HepG2 (cell line): ENCODE measurements around the gene NUP214. TPM values are rescaled to one million over a fixed set of nuclear protein-coding genes. Genes with fewer than 3 reads are reported as not detected.

ENCODE experiments used
- ATAC-seq: fragments of 200-7000 bp; cut with Tn5 transposase; 3 replicates; pipeline ENCODE4 v1.9.1; 2020; ENCODE audit warnings: mild to moderate bottlenecking, moderate library complexity
- BruUV-seq: library from RNA; stranded (reverse); fragments of 400-500 nt; replicated peaks from 2 replicates; lab custom pipeline; 2021; lab: Mats Ljungman, UMichigan
- CTCF ChIA-PET: fragments of 300-600 bp; formaldehyde crosslinking; extraction: SDS; loops from one replicate; lab custom pipeline; 2021; ENCODE audit warnings: low total read pairs, inconsistent platforms, low intra/inter-chr PET ratio; lab: Yijun Ruan, JAX
- POLR2A ChIA-PET: fragments of 350-600 bp; sonication (Branson Sonifier 250); formaldehyde crosslinking; loops from one replicate; lab custom pipeline; 2020; ENCODE audit warnings: antibody characterized with exemption, inconsistent platforms; lab: Yijun Ruan, JAX
- DNase-seq: peaks from one replicate; pipeline ENCODE4 v3.0.0-alpha.2; 2015; ENCODE audit warnings: low spot score
- FAIRE-seq: peaks from 3 replicates; lab custom pipeline; 2011; peaks lifted over from hg19 to GRCh38; lab: Jason Lieb, UNC
- H2AFZ ChIP-seq: one replicate; pipeline ENCODE4 v1.6.1; 2011; ENCODE audit warnings: low read length, inconsistent platforms
- H3K27ac ChIP-seq: fragments of 300-600 bp; 3 replicates; pipeline ENCODE4 v1.8.0; 2011; ENCODE audit warnings: mixed run types, mild to moderate bottlenecking, mixed read lengths, low read length, inconsistent platforms; ENCODE audit not compliant: insufficient read depth; ENCODE audit errors: extremely low read length
- H3K27me3 ChIP-seq, 2 experiments: fragments of 200-600 bp in 1 of 2; 2 replicates in 1 of 2; 3 replicates in 1 of 2; pipeline versions ENCODE4 v1.6.0 to v1.8.0; 2011; ENCODE audit warnings: low read length in 2 of 2, mild to moderate bottlenecking in 2 of 2, moderate library complexity in 2 of 2, inconsistent platforms in 1 of 2; ENCODE audit not compliant: insufficient read depth in 2 of 2, control insufficient read depth in 1 of 2
- H3K36me3 ChIP-seq, 2 experiments: fragments of 200-600 bp in 1 of 2; replicated peaks in 1 of 2; 2 replicates in 1 of 2; 3 replicates in 1 of 2; pipeline versions ENCODE4 v1.5.1 to v1.8.0; 2011; ENCODE audit warnings: low read length in 2 of 2, inconsistent platforms in 1 of 2; ENCODE audit not compliant: insufficient read depth in 2 of 2, control insufficient read depth in 1 of 2
- H3K4me1 ChIP-seq: 2 replicates; pipeline ENCODE4 v1.5.1; 2012; ENCODE audit warnings: low read length, inconsistent platforms; ENCODE audit not compliant: insufficient read depth
- H3K4me2 ChIP-seq: 2 replicates; pipeline ENCODE4 v1.6.0; 2011; ENCODE audit warnings: low read depth, low read length, inconsistent platforms
- H3K4me3 ChIP-seq, 3 experiments: fragments of 200-600 bp in 1 of 3; sonication (generic), shearing (Covaris generic) in 1 of 3; replicated peaks in 1 of 3; 2 replicates each; pipeline ENCODE4 v1.5.1; 2011 to 2016; ENCODE audit warnings: low read length in 3 of 3, inconsistent platforms in 2 of 3, low read depth in 2 of 3, mild to moderate bottlenecking in 2 of 3, control low read depth in 1 of 3, mixed read lengths in 1 of 3; ENCODE audit not compliant: insufficient read depth in 1 of 3
- H3K79me2 ChIP-seq: one replicate; pipeline ENCODE4 v1.6.1; 2011; ENCODE audit warnings: low read length, inconsistent platforms; ENCODE audit not compliant: insufficient read depth
- H3K9ac ChIP-seq: 2 replicates; pipeline ENCODE4 v1.6.0; 2011; ENCODE audit warnings: mild to moderate bottlenecking, low read depth, low read length, inconsistent platforms; ENCODE audit not compliant: insufficient read depth
- H3K9me3 ChIP-seq: 2 replicates; pipeline ENCODE4 v1.5.1; 2012; ENCODE audit warnings: mild to moderate bottlenecking, low read length
- H4K20me1 ChIP-seq: 2 replicates; pipeline ENCODE4 v1.6.0; 2011; ENCODE audit warnings: inconsistent platforms, mild to moderate bottlenecking, low read length, moderate library complexity; ENCODE audit not compliant: insufficient read depth
- ATRX ChIP-seq: sonication (generic); formaldehyde crosslinking; IDR thresholded peaks from 2 replicates; pipeline ENCODE4 v1.4.0; 2020; ENCODE audit warnings: missing genetic modification reagents, borderline replicate concordance
- CEBPG ChIP-seq: IDR thresholded peaks from 2 replicates; pipeline ENCODE4 v1.6.1; 2016
- FOXM1 ChIP-seq: sonication (generic); formaldehyde crosslinking; IDR thresholded peaks from 2 replicates; pipeline ENCODE4 v1.5.0; 2020; ENCODE audit warnings: missing genetic modification reagents
- GPBP1L1 ChIP-seq: sonication (generic); formaldehyde crosslinking; IDR thresholded peaks from 2 replicates; pipeline ENCODE4 v1.5.0; 2020; ENCODE audit warnings: mild to moderate bottlenecking, missing genetic modification reagents
- NFIB ChIP-seq: sonication (generic); formaldehyde crosslinking; IDR thresholded peaks from 2 replicates; pipeline ENCODE4 v1.9.0; 2021; ENCODE audit warnings: missing genetic modification reagents, mild to moderate bottlenecking, borderline replicate concordance
- PRMT3 ChIP-seq: sonication (generic); formaldehyde crosslinking; IDR thresholded peaks from 2 replicates; pipeline ENCODE4 v1.8.1; 2022; ENCODE audit warnings: low read depth, mild to moderate bottlenecking, moderate library complexity, missing genetic modification reagents, borderline replicate concordance
- RBAK ChIP-seq: sonication (generic); formaldehyde crosslinking; IDR thresholded peaks from 2 replicates; pipeline ENCODE4 v1.5.1; 2020; ENCODE audit warnings: mild to moderate bottlenecking, missing genetic modification reagents
- RCOR2 ChIP-seq: IDR thresholded peaks from 2 replicates; pipeline ENCODE4 v1.6.1; 2016; ENCODE audit warnings: missing biosample characterization, missing genetic modification reagents
- RFX5 ChIP-seq: IDR thresholded peaks from 2 replicates; pipeline ENCODE4 v1.6.1; 2011; ENCODE audit warnings: low read depth, low read length, improper control_type of control experiment
- TCF7 ChIP-seq: sonication (generic); IDR thresholded peaks from 2 replicates; pipeline ENCODE4 v1.6.1; 2016; ENCODE audit warnings: antibody characterized with exemption, low read depth
- ZFP1 ChIP-seq: IDR thresholded peaks from 2 replicates; pipeline ENCODE4 v1.6.1; 2016
- ZFP36L1 ChIP-seq: sonication (generic); formaldehyde crosslinking; IDR thresholded peaks from 2 replicates; pipeline ENCODE4 v1.8.0; 2022; ENCODE audit warnings: mild to moderate bottlenecking, missing genetic modification reagents, moderate library complexity
- ZNF124 ChIP-seq: sonication (generic); formaldehyde crosslinking; IDR thresholded peaks from 2 replicates; pipeline ENCODE4 v1.4.0; 2020; ENCODE audit warnings: missing genetic modification reagents
- ZNF180 ChIP-seq: sonication (generic); formaldehyde crosslinking; IDR thresholded peaks from 2 replicates; pipeline ENCODE4 v1.4.0; 2020; ENCODE audit warnings: low read depth, missing genetic modification reagents, borderline replicate concordance
- ZNF354B ChIP-seq: sonication (generic); formaldehyde crosslinking; IDR thresholded peaks from 2 replicates; pipeline ENCODE4 v1.8.0; 2022; ENCODE audit warnings: mild to moderate bottlenecking, missing genetic modification reagents
- ZNF367 ChIP-seq: sonication (generic); formaldehyde crosslinking; IDR thresholded peaks from 2 replicates; pipeline ENCODE4 v1.4.0; 2020; ENCODE audit warnings: missing genetic modification reagents, borderline replicate concordance
- ZNF430 ChIP-seq: sonication (generic); formaldehyde crosslinking; IDR thresholded peaks from 2 replicates; pipeline ENCODE4 v1.9.0; 2021; ENCODE audit warnings: mild to moderate bottlenecking, missing genetic modification reagents
- ZNF614 ChIP-seq: IDR thresholded peaks from 2 replicates; pipeline ENCODE4 v1.6.1; 2018; ENCODE audit warnings: missing biosample characterization, missing genetic modification reagents, inconsistent platforms, borderline replicate concordance
- ZNF615 ChIP-seq: sonication (generic); formaldehyde crosslinking; IDR thresholded peaks from 2 replicates; pipeline ENCODE4 v1.5.0; 2020; ENCODE audit warnings: mild to moderate bottlenecking, missing genetic modification reagents, borderline replicate concordance
- ZNF768 ChIP-seq: sonication (generic); formaldehyde crosslinking; IDR thresholded peaks from 2 replicates; pipeline ENCODE4 v1.4.0; 2020; ENCODE audit warnings: missing genetic modification reagents
- WGBS: methylation state at CpG from one replicate; pipeline ENCODE4 v1.1.6; 2017; ENCODE audit warnings: low lambda C conversion rate; 5-methylcytosine and 5-hydroxymethylcytosine counted together
- in situ Hi-C: cut with HindIII; loops from 2 replicates; pipeline ENCODE4 v1.10.0; 2017; ENCODE audit warnings: low pct_unique_long_range_greater_than_20kb; ENCODE audit not compliant: extremely low pct_ligation_motif_present
- intact Hi-C: fragments of 100-400 bp; cut with micrococcal nuclease; formaldehyde crosslinking; loops from one replicate; pipeline ENCODE4 v1.10.0; 2022; ENCODE audit not compliant: unreplicated experiment
- polyA plus RNA-seq, 8 experiments: library from polyadenylated mRNA; depleted of rRNA in 3 of 8; stranded (reverse) in 7 of 8; unstranded in 1 of 8; fragments of >200 nt; fragmentation: Illumina TruSeq in 4 of 8; extraction: Trizol in 4 of 8; gene quantifications; 2 replicates each; pipeline versions ENCODE4 v1.2.1 to v1.2.3, GENCODE V29; 2011 to 2016; ENCODE audit warnings: low read depth in 4 of 8, missing spikeins in 1 of 8, mixed read lengths in 1 of 8; ENCODE audit not compliant: insufficient read depth in 1 of 8
- total RNA-seq, 5 experiments: library from RNA; depleted of rRNA; stranded (reverse); fragments of >200 nt; fragmentation: Illumina TruSeq; extraction: Trizol; gene quantifications; 2 replicates each; pipeline ENCODE4 v1.2.3, GENCODE V29; 2016; ENCODE audit warnings: low read depth in 1 of 5
- TF ChIP-seq, protein P1 (sequence below): sonication (generic); formaldehyde crosslinking; IDR thresholded peaks from 2 replicates; pipeline ENCODE4 v1.4.0; 2020; ENCODE audit warnings: missing genetic modification reagents; ENCODE audit errors: not compliant biosample characterization

The NUP214 gene
- total and polyA plus RNA-seq, 2 of the 13 experiments (the other 11 are each of a cell fraction or from before 2014, with no cell fraction given), result 8.4 to 16.0 TPM

DNA sequence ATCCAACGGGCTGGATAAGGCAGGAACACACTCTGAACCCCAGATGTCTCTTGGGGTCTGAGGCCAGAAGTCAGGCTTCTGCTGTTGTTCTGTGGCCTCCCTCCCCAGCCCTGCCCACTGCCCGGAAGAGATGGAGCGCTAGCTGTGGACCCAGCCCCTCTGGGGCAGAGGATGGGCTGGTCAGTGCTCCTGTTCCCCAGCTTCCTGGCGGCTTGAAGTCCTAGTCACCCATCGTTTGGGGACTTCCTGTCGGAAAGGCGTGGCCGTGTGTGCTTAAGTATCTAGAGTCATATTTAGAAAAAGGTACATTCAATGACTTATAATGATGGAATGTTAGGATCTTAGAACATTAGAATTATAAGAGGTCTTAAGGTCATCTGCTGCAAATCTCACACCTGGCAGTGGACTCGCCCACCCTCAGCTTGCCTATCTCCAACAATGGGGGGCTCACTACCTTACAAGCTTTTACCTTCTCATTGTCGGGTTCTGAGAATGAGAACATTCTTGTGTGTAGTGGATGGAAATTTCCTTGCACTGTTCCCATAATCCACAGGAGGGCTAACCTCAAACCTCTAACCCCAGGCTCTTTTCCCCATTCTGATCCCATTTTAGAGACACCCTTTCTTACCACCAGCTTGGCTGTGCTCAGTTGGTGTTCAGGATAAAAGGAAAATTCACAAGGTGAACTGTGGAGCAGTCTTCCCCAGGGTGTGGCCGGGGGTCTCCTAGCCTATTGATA is 42.4 kb upstream of the NUP214 start (continued):
- TF ChIP-seq GPBP1L1 (no peak), TCF7 (no peak), ZNF430 (CRISPR knock-in tag) (no peak), NFIB (CRISPR knock-in tag) (no peak), RFX5 (no peak), ATRX (CRISPR knock-in tag) (no peak), CEBPG (CRISPR knock-in tag) (no peak)

- peaks cover 4 to 65% of the 10 kb centered on the region in 2 experiments; a peak in 4 of 5 replicates for H3K27me3 ChIP-seq
- ATAC-seq (peak; percentile 15; the same call in 2 of the 3 replicates), FAIRE-seq (no peak), DNase-seq (no peak)
- no peaks in the 10 kb centered on the region for H3K79me2 ChIP-seq
- no peaks in the 10 kb centered on the region for H3K9me3 ChIP-seq
- intact Hi-C loops (no loop called here), in situ Hi-C loops (no loop called here)
- no TSS peak for BruUV-seq
- H3K27ac ChIP-seq, result no peak overlapping the region
- peaks cover 28% of the 10 kb centered on the region for H3K4me1 ChIP-seq
- ChIA-PET CTCF (no interaction called here), POLR2A (interaction anchor here (0.9 kb wide), 1 partner anchor 10 kb away, joined by 3 read pairs; no protein-coding TSS in a partner anchor)
- no peak overlapping the region for H2AFZ ChIP-seq
- H3K4me2 ChIP-seq, result 0 out of 2 replicates have a peak overlapping the region, but pooled peaks have one; percentile 30
- H3K9ac ChIP-seq, result no peak overlapping the region
- no peaks in the 10 kb centered on the region for H3K36me3 ChIP-seq
- WGBS, result 17% methylated on average over 8 of the region's 8 CpGs
- no peak overlapping the region for H3K4me3 ChIP-seq
- H4K20me1 ChIP-seq, result no peaks in the 10 kb centered on the region
- TF ChIP-seq RBAK (CRISPR knock-in tag) (no peak), ZNF768 (CRISPR knock-in tag) (no peak), ZNF367 (no peak), ZFP36L1 (CRISPR knock-in tag) (no peak), FOXM1 (CRISPR knock-in tag) (no peak), ZNF354B (CRISPR knock-in tag) (no peak), ZNF124 (CRISPR knock-in tag) (no peak), PRMT3 (no peak), RCOR2 (CRISPR knock-in tag) (no peak), ZNF180 (CRISPR knock-in tag) (no peak), ZNF614 (CRISPR knock-in tag) (no peak), ZFP1 (no peak), ZNF615 (CRISPR knock-in tag) (no peak)
- TF ChIP-seq, protein P1, sequence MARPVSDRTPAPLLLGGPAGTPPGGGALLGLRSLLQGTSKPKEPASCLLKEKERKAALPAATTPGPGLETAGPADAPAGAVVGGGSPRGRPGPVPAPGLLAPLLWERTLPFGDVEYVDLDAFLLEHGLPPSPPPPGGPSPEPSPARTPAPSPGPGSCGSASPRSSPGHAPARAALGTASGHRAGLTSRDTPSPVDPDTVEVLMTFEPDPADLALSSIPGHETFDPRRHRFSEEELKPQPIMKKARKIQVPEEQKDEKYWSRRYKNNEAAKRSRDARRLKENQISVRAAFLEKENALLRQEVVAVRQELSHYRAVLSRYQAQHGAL (CRISPR knock-in tag), result no peak
Measured at GRCh38 chr9:131084661-131085369, 40.6 kb upstream of the NUP214 start.
